NCI-H345 (cell line): Measurements from ENCODE around the gene DNAJC1.

ENCODE experiments used
- DNase-seq: peaks from one replicate; lab custom pipeline; 2025; lab: John Stamatoyannopoulos, UW

Gene DNAJC1

DNA sequence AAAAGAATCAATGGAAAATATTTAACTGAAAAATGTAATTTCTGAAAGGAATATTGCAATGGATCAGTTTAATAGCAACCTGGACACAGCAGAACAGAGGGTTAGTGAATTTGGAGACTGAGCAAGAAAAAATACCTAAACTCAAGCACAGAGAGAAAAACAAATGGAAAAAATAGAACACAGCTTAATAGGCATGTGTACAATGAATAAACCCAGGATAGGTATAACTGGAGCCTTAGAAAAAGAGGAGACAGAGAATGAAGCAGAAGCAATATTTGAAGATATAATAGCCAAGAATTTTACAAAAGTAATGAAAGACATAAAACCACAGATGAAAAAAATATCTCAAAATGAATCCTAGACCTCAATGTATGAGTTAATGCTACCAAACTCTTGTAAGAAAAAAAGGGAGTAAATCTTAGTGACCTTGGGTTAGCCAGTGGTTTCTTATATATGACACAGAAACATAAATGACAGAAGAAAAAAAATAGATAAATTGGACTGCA is 2.9 kb upstream of the DNAJC1 start:
- no peak for DNase-seq

DNA sequence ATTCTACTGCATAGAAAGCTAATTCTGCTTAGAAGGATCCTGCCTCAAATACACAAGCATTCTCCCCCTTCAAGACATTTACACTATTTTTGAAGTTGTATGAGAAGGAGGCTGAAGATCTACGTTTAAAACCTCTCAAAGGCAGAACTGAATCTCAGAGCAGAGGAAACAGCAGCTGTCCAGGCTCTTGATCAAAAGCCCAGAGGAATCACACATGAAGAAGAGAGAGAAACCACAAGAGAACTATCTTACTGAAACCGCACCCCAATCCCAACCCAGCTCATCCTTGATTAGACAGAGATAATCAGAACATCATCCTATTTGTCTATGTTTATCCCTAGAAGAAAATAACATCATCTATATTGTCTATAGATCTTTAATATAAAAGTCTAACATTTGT is 2.2 kb upstream of the DNAJC1 start:
- DNase-seq: no peak

DNA sequence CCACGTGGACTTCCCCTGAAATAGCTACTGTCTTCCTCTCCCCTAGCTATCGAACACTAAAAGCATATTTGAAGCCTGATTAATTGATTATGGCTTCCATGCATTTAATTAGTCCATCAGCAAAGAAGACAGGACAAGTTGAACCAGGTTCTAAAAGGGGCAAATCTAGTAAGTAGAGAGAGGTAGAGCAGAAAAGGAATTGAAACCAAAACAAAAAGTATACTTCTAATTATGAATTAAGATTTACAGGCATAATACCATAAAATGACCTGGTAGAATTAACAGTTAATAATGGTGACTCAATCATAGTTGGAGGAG is 393 bp upstream of the DNAJC1 start:
- no peak for DNase-seq

DNA sequence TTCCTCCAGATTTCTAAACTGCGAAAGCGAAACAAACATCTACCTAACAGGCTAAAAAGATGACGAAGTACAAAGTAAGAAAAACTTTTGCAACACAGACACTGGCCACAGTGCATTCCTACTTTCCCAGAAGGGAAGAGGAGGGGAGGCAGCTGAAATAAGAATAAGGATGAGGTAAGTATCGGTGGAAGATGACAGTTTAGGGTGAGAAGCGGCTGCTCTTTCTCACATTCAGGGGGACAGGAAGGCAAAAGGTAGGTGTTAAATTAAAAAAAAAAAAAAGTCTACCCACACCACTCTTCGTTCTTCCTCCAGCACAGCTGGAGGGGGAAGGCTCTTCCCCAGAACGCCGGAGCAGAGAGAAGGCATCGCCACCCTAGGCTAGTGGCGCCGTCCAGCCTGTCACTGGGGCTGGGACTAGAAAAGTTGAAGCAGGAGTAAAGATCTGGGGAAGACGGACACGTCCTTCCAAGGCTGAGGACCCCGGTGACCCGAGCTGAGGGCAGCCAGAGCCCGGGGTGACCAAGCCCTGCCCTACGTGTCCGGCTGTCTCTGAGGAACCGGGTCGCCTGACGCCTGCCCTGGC is 846 bp downstream of the DNAJC1 start:
- no peak for DNase-seq

DNA sequence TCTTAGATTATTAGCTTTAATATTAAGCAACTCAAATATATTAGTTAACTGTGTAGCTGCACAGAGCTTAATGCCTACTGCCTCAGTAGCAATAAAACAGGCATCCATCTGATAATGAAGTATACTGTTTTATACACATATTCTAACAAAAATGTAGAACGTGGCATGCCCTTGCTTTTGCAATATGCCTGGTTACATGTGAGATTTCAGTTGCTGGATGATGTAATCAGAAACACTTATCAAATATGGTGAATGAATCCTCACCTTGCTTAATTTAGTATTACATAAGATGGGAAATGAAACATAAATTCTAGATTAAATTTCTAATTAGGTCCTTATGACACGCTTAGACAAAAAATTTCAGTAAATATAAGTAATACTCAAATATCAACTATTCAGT is 8.0 kb downstream of the DNAJC1 start:
- DNase-seq: no peak

DNA sequence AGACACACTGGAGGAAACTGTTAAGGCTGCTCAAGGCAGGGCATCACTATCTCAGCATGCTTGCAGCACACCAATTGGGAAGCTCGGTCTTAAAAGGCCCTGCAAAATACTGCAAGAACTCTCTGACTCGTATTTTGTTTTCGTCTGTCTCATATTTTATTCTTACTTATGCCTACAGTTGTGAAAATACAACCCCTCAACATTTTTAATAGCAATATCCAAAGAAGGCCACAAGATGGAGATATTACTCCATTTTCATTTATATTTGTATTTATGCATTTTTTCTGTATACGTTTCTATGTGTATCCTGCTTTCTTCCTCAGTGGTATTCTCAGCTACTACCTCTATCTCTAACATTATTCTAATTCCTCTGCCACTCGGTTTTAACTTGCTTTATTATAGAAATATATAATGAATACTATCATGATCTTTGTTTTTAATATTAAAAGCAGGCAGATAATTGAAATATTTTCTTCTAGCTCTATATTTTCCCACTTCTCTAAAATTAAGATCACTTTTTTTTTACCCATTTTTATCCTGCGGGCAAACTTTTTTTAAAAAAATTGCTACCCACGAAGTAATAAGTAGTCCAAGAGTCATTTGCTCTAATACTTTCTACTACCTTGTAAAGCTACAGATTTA is 10.0 kb downstream of the DNAJC1 start:
- DNase-seq: no peak

DNA sequence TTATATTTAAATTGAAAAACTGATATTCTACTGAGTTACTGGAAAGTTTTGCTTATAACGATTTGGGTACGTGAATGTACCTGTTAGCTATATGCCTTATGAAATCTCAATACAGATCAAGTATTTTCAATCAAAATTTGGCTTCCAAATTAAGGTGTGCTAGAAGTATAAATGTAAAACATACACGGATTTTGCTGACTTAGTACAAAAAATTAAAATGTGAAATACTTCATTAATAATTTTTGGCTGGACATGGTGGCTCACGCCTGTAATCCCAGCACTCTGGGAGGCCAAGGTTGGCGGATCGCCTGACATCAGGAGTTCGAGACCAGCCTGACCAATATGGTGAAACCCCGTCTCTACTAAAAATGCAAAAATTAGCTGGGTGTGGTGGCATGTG is 11.7 kb downstream of the DNAJC1 start:
- no peak for DNase-seq

DNA sequence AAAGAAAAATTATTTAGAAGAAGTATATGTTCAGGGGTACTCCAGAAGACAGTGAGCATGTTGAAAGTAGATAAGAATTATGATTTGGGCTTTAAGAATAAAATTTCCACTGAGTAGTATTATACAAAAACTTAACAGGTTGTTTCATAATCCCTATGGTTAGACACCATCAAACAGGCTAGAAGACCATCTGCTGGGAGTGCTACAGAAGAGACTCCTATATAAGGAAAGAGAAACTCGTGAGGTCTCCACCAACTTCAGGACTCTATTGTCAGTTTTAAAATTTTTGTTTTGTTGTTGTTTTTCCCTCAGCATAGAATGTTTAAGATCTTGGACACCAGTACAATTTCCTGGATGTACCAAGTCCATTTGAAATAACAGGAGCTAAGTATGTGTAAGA is 13.1 kb downstream of the DNAJC1 start:
- no peak for DNase-seq

DNA sequence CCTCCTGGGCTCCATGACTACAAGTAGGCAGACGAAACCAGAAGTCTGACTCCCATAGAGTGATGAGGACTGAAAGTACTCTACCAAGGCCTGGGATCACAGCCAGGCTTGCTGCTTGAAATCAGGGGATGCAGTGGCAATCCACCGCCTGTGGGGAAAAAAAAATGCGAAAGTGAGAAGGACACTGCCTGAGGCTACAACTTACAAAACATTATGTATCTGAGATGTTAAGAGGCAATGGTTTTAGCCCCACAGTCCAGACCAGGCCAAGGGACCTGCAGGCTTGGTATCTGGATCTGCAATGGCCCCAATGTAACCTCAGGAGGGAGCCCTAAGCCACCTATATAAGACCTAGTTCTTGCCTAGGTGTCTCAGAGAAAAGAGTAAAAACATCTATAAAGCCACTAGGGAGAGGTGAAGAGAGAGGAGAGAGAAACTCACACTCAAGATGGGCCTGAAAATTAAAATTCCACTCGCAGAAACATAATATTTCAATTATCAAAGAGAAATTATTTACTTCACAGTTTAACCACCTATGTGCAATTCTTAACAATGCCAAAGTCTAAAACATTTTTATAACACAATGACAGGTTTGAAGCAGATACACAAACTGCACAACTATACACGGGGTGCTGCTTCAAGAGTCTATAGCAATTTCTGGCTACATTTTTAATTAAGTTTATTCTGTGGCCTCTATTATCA is 13.9 kb downstream of the DNAJC1 start:
- DNase-seq: peak; percentile 35

DNA sequence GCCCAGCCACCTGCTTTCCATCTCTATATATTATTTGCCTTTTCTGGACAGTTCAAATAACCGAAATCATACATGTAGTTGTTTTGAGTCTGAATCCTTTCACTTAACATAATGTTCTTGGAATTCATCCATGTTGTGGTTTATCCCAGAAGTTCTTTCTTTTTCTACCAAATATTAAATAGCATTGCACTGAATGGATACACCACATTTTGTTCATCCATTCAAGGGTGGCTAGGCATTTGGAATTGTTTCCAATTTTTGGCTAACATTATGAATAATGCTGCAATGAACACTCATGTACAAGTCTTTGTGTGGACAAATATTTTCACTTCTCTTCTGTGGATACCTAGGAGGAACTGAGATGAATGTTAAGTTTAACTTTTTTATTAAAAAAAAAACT is 18.0 kb downstream of the DNAJC1 start:
- DNase-seq: no peak

DNA sequence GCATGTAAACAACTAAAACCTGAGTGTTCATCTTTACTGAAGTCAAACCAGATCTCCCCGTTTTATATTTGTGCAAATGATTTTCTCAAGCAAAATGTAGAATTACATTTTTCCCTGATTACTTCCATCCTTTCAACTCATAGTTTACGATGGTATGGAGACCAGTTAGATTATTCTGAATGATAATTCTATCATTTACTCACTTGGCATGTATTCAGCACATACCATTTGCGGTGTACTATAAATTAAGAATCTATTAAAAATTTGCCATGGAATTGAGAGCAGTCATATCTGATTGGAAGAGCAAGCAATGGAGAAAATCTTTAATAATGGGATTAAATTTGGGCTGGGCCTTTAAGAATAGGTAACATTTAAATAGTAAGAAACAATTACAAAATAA is 22.4 kb downstream of the DNAJC1 start:
- no peak for DNase-seq

DNA sequence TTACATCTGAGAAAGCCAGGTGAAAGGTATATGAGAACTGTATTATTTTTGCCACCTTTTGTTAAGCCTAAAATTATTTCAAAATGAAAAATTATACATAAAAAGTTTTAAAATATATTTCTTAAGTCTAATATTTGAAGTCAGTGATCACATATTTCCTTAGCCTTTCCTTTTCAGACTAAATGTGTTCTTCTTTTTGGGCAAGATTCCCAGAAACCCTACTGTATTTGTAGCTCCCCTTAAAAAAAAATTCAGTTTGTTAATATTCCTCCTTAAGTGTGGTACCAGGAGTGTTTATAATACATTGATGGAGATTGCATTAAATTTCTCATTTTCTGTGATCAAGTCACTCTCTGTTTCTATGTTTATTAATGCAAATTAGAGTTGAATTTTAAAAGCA is 22.8 kb downstream of the DNAJC1 start:
- no peak for DNase-seq

DNA sequence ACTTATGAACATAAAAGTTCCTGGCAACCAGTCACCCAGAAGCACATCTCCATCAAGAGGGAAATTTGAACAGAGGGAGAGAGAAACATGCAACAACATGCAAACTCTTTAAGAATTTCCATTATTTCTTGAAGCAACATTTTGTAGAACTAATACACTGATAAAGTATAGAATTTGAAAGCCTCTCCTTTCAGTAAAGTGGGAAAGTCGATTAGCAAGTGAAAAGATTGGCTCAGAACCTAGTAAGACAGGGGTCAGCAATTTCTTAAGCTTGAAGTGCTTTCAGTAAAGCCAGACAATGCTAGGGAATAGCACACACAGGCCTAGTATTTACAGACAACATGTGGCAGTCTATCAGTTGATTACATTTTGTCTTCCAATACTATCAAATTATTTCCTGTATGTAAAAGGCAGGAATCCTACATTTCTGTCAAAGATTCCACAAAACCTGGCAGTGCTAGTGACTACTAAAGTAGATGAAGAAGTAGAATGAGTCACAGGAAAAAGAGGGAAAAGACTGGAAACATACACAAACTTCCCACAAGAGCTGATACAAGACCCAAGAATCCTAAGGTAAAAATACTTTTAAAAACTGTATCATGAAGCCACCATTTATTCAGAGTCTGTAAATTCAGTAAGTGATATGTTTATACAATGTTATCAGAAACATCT is 25.2 kb downstream of the DNAJC1 start:
- no peak for DNase-seq

DNA sequence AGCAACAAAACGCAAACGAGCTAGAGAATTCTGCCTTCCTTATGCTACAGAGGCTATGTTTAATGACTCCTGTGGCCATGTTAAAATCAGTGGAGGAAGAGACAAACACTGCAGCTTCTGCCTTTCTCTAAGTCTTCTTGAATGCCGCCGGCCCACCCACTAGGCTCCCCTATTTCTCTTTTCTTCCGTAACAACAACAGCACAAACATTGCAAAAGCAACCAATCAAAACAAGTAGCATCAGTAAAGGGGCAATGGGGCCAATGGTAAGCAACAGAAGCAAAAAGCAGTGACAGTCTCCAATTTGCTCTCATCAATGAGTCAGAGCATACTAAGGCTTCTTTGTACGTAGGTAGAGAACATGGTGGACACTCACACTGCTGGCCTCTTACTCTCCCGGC is 26.8 kb downstream of the DNAJC1 start:
- no peak for DNase-seq

DNA sequence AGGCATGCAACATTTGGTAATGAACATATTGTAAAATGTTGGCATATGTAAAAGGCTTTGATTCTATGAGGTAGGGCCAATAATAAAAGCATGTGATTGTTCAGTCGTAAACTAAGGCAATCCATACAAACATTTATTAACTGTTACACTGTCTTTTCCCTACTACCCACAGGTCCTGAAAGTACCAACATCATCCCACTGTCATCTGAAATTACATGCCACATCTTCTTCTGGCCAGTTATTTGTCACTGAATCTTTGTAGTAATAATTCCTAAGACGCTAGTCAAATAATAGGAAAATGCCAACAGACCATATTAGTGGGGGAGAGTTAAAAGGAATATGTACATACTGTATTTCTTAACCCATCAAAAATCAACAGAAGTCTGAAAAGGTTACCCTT is 27.2 kb downstream of the DNAJC1 start:
- DNase-seq: no peak

DNA sequence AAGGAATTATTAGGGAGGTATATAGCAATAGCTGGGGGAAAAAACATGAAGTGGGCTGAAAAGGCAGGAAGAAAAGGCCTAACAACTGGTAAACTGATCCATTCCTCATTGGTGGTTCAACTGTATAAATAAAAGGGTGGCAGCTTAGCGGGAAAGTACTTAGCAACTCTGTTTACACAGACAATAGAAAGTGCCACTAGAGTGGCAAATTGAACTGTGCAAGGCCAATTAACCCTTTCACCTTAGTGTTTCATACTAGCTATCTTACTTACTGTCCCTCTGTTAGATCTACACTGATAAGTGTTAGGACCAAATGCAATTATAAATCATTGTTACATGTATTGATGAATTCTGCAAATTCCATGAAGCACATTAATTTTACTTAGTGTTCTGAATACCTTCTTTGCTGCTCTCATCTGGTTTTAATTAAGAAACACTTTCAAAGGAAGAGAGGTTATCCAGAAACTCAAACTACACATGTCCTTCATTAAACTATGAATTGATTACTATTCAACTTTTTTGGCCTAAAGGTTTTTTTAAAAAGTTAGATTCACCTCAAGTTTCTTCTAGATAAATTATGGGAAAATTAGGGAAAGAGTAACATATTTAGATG is 28.0 kb downstream of the DNAJC1 start:
- peak; percentile 82 for DNase-seq

DNA sequence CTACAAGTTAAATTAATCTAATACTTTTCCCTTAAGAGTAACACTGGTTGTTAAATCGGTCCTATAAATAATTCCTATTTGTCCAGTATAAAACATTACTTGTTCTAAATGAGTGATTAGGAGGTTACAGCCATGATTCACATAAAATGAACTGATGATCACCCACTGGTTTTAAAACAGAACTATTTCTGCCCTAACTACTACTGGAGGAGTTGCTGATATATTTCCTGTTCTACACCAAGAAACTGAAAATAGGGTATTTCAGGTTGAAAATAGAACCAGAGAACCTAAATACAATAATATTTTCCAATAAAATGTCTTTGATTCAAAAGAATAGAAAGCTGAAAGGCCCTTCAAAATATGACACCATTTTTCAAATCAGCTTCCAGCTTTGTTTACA is 30.9 kb downstream of the DNAJC1 start:
- DNase-seq: no peak

DNA sequence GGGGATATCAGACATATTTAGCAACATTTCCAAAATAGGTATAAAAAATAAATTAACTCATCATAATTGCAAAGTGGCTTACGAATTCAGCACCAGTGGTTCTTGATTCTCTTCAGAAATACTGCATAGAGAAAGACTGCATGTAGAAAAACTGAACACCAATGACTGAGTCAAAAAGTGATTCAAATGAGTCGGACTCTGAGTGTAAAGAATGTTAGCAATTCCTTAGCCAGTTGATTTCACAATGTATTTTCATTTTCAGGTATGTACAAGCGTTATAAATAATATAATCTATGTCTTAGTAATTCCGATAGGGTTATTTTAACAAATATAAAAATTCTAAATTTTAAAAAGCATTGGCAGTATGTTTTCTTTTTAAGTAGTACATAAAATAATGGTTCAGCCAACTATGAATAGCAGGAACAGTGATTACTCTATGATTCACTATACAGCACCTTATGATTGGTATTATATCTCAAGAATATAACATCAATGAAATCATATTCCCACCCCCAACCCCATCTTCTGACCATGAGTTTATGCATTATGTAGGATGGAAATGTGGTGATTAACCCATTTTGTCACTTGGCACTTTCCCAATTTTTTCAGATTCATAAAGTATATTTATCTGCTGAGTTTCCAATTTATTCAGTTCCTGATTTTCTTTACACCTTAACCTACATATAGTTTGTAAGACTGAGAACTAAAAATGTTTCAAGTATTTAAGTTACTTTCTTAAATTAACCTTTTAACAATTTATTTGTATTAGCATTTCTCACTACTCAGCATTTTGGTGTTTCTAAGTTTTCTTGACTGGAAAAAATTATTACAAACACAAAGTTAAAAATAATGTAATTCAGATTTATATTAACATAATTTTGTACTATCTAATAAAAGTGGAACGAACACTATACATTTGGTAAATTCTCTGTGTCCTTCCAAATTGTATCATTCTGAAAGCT is 33.9 kb downstream of the DNAJC1 start:
- DNase-seq: no peak

DNA sequence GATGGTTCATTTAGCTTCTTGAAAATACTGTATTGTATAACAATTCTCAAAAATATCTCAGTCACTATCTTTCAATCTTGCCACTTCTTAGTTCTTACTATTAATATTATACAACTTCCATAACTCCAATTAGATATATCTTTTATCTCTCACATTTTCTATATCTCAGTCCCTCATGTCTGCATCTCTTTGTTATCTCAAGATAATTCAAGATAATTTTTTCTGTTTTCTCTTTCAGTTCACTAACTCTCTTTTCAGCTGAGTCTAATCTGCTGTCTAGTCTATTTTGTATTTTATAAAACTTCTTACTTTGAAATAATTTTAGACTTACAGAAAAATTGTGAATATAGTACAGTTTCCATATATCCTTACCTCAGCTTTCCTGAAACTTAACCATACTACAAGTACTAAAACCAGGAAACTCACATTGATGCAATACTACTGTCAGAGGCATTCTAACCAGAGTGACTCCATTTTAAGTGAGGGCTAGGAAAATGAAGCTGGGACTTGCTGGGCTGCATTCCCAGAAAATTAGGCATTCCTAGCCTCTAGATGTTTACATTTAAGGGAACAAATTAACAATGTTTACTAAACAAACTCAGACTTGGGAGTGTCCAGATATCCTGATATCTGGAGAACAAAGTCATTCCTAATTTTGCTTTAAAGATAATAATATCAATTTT is 38.4 kb downstream of the DNAJC1 start:
- DNase-seq: no peak

DNA sequence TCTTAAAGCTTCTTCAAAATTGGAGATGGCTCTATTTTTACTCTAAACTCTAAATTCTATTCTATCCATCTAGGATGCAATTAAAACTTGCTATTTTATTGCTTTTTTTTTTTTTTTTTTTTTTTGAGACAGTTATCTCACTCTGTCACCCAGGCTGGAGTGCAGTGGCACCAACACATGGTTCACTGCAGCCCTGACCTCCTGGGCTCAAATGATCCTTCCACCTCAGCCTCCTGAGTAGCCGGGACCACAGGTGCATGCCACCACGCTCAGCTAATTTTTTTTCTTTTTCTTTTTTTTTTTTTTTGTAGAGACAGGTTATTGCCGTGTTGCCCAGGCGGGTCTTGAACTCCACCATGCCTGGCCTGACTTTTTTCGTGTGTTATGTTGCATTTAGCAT is 41.2 kb downstream of the DNAJC1 start:
- no peak for DNase-seq

DNA sequence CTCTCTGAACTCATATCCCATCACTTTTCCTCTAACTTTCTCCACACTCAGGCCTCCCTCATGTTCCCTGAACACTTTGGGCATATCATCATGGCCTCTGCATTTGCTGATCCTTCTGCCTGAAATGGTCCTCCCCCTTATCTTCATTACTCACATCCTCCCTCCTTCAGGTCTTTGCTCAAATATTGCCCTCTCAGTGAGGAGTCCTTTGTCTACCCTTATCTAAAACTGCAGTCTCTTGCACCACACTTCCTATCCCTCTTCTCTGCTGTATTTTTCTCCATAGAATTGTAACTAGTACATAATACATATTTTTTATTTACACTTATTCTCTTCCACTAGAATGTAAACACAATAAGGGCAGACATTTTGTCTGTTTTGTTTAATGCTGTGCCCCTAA is 41.7 kb downstream of the DNAJC1 start:
- no peak for DNase-seq
